NT2/D1 (cell line): Measurements from ENCODE around the gene GTF2IRD2.
"Not testable (repeated sequence)": the region's sequence is repeated elsewhere in the genome, so short reads cannot be mapped to it uniquely, and the experiment has no call there.

Source experiments
- YY1 ChIP-seq: IDR thresholded peaks from 2 replicates; pipeline ENCODE4 v1.6.1; 2011; ENCODE audit not compliant: insufficient read length, insufficient read depth
- ZNF274 ChIP-seq: IDR thresholded peaks from 2 replicates; pipeline ENCODE4 v1.6.1; 2011; ENCODE audit warnings: mild to moderate bottlenecking, low read depth, low read length

DNA sequence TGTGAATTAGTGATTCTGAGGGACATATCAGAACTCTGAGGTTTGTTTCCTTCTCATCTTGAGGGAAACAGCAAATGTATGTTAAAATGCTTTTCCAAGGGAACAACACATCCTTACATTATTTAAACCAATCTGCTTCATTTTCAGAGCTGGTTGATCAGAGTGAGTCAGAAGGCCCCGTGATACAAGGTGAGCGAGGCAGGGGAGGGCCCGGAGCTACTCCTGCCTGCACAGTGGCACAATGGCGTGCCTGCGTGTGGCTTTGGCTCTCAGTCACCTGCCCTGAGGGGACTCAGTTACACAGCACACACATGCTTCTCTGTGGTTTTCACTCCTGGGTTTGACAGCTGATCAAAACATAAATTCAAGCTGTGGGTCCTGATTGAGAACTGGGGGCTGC, 94.7 kb downstream of the GTF2IRD2 start:
- not testable (repeated sequence) for TF ChIP-seq YY1, ZNF274
